ENCODE results near the gene TAF6. TPM values are rescaled to one million over a fixed set of nuclear protein-coding genes. Genes with fewer than 3 reads are reported as not detected.

TAF6 gene
- total and polyA plus RNA-seq, 9 of the 15 experiments (the other 6 are each of a cell fraction or from before 2014, with no cell fraction given): 0.78 to 78.7 (median 21.3) TPM

GRCh38 chr7:100082978-100083377, 36.2 kb downstream of the TAF6 start:
- H3K79me2 ChIP-seq (ENCODE audit: control insufficient read depth, insufficient read depth, low read length): peaks cover 35% of the 10 kb centered on the region
- intact Hi-C loops (cut with micrococcal nuclease) (loop anchor here (1.0 to 5.0 kb wide), 4 partner anchors 18 to 71 kb away; partner anchors contain the start of genes AP4M1, CNPY4, MBLAC1 and MCM7), in situ Hi-C loops (cut with MboI) (no loop called here)
- no peak for DNase-seq (ENCODE audit: extremely low read depth in 1 of 4, low spot score in 3 of 4)
- peak overlapping the region; percentile 67 for H3K4me3 ChIP-seq
- peaks cover 4% of the 10 kb centered on the region for H3K9me1 ChIP-seq (ENCODE audit: control insufficient read depth, insufficient read depth, low read length)
- ATAC-seq: no peak
- WGBS (ENCODE audit: insufficient coverage, low coverage, missing lambda C conversion rate): 40% methylated on average over 4 of the region's 4 CpGs
- no peak for FAIRE-seq
- no peaks in the 10 kb centered on the region for H4K20me1 ChIP-seq (replicated peaks; ENCODE audit: control insufficient read depth, insufficient read depth, low read length)
- H3K27me3 ChIP-seq (ENCODE audit: control insufficient read depth in 2 of 2, insufficient read depth in 2 of 2, low read length in 2 of 2): no peaks in the 10 kb centered on the region
- peak overlapping the region; percentile 96 for H2AFZ ChIP-seq (ENCODE audit: low read depth, low read length)
- H3K9me3 ChIP-seq (replicated peaks; ENCODE audit: control insufficient read depth, insufficient read depth, low read depth, low read length): no peaks in the 10 kb centered on the region
- peak overlapping the region; percentile 78 for H3K4me2 ChIP-seq (ENCODE audit: insufficient read depth, low read length)
- H3K36me3 ChIP-seq (ENCODE audit: control insufficient read depth, insufficient read depth, low read length): peaks cover 21% of the 10 kb centered on the region
- POLR2A ChIA-PET: interaction anchor here (0.6 to 4.4 kb wide), 16 partner anchors 9 to 346 kb away, joined by 3 to 20 read pairs (median 4); partner anchors contain the start of genes AP4M1, LAMTOR4, MCM7 and ZCWPW1
- peak overlapping the region; percentile 90 for H3K27ac ChIP-seq (ENCODE audit: extremely low read depth, low read depth, low read length)
- CTCF ChIA-PET (ENCODE audit: low intra/inter-chr PET ratio): interaction anchor here (2.2 kb wide), 1 partner anchor 170 kb away, joined by 8 read pairs; no protein-coding TSS in a partner anchor
- peaks cover 18 to 31% of the 10 kb centered on the region in 2 experiments; a peak in 4 of 5 replicates for H3K4me1 ChIP-seq (replicated peaks in 1 of 2; ENCODE audit: control insufficient read depth in 2 of 2, insufficient read depth in 2 of 2, low read length in 2 of 2)
- no TSS peak for BruUV-seq (replicated peaks)
- peak overlapping the region in 1 of 2 experiments; percentile 88; a peak in 3 of 4 replicates for H3K9ac ChIP-seq (ENCODE audit: insufficient read depth in 1 of 2, low read depth in 2 of 2, low read length in 2 of 2)
- TF ChIP-seq ZBTB7A (IDR thresholded peaks at IDR 0.05; ENCODE audit: borderline replicate concordance, control insufficient read depth, low read depth, low read length) (0 out of 2 replicates have a peak, but pooled peaks have one; percentile 11), SMARCA4 (IDR thresholded peaks at IDR 0.05) (peak; percentile 16; the same call in 1 of the 2 replicates), SMARCA5 (IDR thresholded peaks at IDR 0.05) (peak; percentile 55; the same call in 1 of the 2 replicates), NR2C1 (IDR thresholded peaks at IDR 0.05) (no peak), NR2C1 (tag; IDR thresholded peaks at IDR 0.05) (0 out of 2 replicates have a peak, but pooled peaks have one; percentile 5), ASH1L (IDR thresholded peaks at IDR 0.05; ENCODE audit: borderline replicate concordance, low read depth, partially characterized antibody) (peak; percentile 27), BRCA1 (IDR thresholded peaks at IDR 0.05) (no peak), BRCA1 (CRISPR knock-in tag; IDR thresholded peaks at IDR 0.05) (no peak), PML (IDR thresholded peaks at IDR 0.05; ENCODE audit: low read length) (no peak), HSF4 (CRISPR knock-in tag; IDR thresholded peaks at IDR 0.05; ENCODE audit: borderline replicate concordance) (no peak), AFF1 (IDR thresholded peaks at IDR 0.05; ENCODE audit: low read depth in 1 of 2, partially characterized antibody in 2 of 2) (peak in 1 of 2 experiments; percentile 20), CGGBP1 (CRISPR knock-in tag; IDR thresholded peaks at IDR 0.05) (0 out of 2 replicates have a peak, but pooled peaks have one; percentile 16), RB1 (IDR thresholded peaks at IDR 0.05; ENCODE audit: low read depth) (no peak), MLLT1 (IDR thresholded peaks at IDR 0.05) (0 out of 4 replicates have a peak, but pooled peaks of 1 of the 2 experiments have one; percentile 42), SAP30 (IDR thresholded peaks at IDR 0.05; ENCODE audit: borderline replicate concordance, insufficient read depth, low read depth, low read length, poor library complexity, severe bottlenecking) (no peak), BRD9 (IDR thresholded peaks at IDR 0.05; ENCODE audit: low read depth, partially characterized antibody) (peak; percentile 59), ZNF316 (IDR thresholded peaks at IDR 0.05) (0 out of 2 replicates have a peak, but pooled peaks have one; percentile 30), LARP7 (IDR thresholded peaks at IDR 0.05) (peak; percentile 33; the same call in 1 of the 2 replicates), SIRT6 (IDR thresholded peaks at IDR 0.05; ENCODE audit: low read depth, low read length) (no peak)

Data from K562 (cell line).